Rectal smooth muscle tissue (tissue), 1 donor: ENCODE results near the gene KCNE1.
"Not testable (repeated sequence)": the region's sequence is repeated elsewhere in the genome, so short reads cannot be mapped to it uniquely, and the experiment has no call there.

Source experiments
- H3K27ac ChIP-seq: one replicate; pipeline ENCODE4 v1.7.0; 2013; ENCODE audit warnings: low read depth, low read length, inconsistent platforms
- H3K27me3 ChIP-seq: one replicate; pipeline ENCODE4 v1.7.0; 2013; ENCODE audit warnings: low read length; ENCODE audit not compliant: control insufficient read depth, insufficient read depth
- H3K36me3 ChIP-seq: one replicate; pipeline ENCODE4 v1.7.0; 2013; ENCODE audit warnings: low read length; ENCODE audit not compliant: control insufficient read depth, insufficient read depth
- H3K4me1 ChIP-seq: one replicate; pipeline ENCODE4 v1.7.0; 2013; ENCODE audit warnings: low read length; ENCODE audit not compliant: control insufficient read depth, insufficient read depth
- H3K4me3 ChIP-seq: one replicate; pipeline ENCODE4 v1.7.0; 2013; ENCODE audit warnings: low read length
- H3K9ac ChIP-seq: one replicate; pipeline ENCODE4 v1.7.0; 2013; ENCODE audit warnings: low read length

The KCNE1 gene

DNA sequence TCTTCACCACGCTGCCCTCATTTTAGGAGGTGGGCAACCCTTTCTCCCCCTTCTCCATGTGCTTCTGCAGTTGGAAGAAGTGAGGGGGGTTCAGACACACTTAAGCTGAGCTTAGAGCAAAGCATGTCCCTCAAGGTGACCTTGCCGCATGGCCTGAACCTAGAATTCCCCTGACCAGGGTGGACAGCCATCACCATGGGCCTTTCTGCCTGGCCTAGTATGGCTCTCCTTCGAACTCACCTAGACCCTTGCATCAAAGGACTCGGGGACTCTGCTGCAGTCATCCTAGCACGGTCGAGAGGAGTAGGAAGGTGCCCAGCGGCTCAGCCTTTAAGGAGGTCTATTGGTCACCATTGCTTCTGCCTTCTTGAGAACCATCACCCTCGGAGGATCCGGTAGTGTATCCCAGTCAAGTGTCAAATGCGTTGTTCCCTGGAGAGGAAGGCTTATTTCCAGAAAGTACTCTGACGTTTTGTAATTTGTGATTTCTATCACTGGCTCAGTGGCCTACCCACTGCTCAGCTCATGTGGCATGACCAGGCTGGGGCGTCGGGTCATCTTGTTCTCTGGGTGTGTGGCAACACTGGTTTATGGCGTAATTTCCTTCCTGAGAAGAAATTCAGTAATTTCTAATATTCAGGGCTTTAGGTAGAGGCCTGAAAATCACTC, at the start of gene KCNE1:
KCNE1 (minus strand) TSS at position 424 of the 669 bp plus-strand sequence. CDS start 62,576 bp downstream, outside the sequence.
- no peaks in the 10 kb centered on the region for H3K27me3 ChIP-seq

DNA sequence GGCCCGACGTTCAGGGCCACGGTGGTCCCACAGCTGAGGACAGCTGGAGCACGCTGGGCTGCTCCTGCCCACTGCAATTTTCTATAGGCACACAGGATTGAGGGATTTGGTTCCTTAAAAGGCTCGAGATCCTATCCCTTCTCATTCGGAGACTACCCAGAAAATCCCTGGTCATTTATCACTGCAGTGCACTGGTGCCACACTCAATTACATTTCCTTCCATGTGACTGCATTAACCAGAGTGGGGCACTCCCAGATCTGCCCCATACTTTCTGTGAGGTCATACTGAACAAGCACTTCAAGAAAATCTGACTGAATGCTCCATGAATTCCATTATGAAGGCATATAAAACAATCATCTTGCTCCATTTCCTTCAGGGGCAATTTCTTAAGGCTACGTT, 49.8 kb upstream of the KCNE1 start:
- Histone ChIP-seq H3K4me3 (no peak overlapping the region), H3K27ac (no peak overlapping the region), H3K4me1 (no peaks in the 10 kb centered on the region), H3K9ac (no peak overlapping the region), H3K27me3 (no peaks in the 10 kb centered on the region), H3K36me3 (no peaks in the 10 kb centered on the region)

More for the DNA sequence above, at the start of gene KCNE1:
- no peak within 1 kb of the TSS for H3K4me3 ChIP-seq
- no peak within 1 kb of the TSS for H3K9ac ChIP-seq
- H3K36me3 ChIP-seq = no peaks in the 10 kb centered on the region
- no peak within 1 kb of the TSS for H3K27ac ChIP-seq
- H3K4me1 ChIP-seq = no peaks in the 10 kb centered on the region

DNA sequence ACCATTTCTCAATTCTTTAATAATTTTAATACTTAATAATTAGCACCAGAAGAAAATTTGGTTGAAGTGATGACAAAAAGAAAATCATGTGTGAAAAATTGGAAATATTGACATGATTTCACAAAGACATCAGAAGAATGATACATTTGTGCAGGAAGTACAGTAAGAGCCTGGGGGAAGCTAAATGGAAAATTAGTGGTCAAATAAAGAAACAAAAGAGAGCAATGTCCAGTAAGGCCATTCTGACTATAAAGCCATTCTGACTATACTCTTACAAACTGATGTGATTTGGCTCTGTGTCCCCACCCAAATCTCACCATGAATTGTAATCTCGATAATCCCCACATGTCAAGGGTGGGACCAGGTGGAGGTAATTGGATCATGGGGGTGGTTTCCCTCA, 48.6 kb upstream of the KCNE1 start:
- Histone ChIP-seq H3K4me3 (no peak overlapping the region), H3K36me3 (no peaks in the 10 kb centered on the region), H3K4me1 (no peaks in the 10 kb centered on the region), H3K27me3 (no peaks in the 10 kb centered on the region), H3K27ac (no peak overlapping the region), H3K9ac (no peak overlapping the region)

DNA sequence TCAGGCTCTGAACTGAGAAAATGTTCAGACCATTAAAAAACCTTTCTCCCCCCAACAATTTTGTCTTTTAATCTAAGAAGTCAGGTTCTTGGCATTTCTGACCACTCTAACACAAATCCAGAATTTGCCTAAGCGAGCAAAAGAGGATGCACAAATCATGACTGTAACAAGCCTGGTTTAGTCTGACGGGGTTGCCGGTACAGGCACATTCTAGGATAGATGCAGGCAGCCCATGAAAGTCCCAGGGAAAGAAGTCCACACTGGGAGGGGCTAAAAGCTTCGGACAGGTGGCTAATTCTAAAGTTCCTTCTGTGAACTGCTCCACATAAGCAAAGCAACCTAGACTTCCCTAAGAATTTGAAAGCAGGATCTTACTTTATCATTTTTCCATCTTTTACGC, 48.0 kb upstream of the KCNE1 start:
- Histone ChIP-seq H3K4me1 (no peaks in the 10 kb centered on the region), H3K9ac (no peak overlapping the region), H3K27ac (no peak overlapping the region)

DNA sequence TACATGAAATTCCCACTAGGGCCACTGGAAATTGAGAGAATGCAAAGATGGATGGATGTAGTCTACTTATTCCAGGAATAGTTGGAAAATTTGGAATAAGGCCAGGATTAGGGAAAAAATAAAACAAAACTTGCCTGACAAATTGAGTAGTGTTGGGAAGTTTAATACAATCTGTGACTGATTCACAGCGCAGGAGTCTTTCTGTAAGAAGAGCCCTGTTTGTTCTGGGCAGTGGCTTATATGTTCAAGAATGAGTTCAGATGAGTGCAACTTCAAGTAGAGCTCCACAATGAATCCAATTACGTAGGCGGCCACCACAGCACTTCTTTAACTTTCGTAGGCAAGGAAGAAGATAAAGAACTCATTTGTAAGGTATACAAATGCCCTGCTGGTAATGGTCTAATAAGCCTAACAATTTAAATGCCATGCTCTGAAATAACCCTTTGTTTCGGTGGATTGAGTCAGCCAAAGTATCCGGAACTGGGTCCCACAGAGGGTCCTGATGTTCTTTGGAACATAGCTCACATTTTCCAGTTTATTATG, 47.1 kb upstream of the KCNE1 start:
- Histone ChIP-seq H3K9ac (no peak overlapping the region), H3K4me1 (no peaks in the 10 kb centered on the region), H3K36me3 (no peaks in the 10 kb centered on the region), H3K27ac (peak overlapping the region; percentile 30), H3K27me3 (no peaks in the 10 kb centered on the region), H3K4me3 (no peak overlapping the region)

More for the DNA sequence above, 48.0 kb upstream of the KCNE1 start:
- no peaks in the 10 kb centered on the region for H3K36me3 ChIP-seq
- no peaks in the 10 kb centered on the region for H3K27me3 ChIP-seq
- no peak overlapping the region for H3K4me3 ChIP-seq

DNA sequence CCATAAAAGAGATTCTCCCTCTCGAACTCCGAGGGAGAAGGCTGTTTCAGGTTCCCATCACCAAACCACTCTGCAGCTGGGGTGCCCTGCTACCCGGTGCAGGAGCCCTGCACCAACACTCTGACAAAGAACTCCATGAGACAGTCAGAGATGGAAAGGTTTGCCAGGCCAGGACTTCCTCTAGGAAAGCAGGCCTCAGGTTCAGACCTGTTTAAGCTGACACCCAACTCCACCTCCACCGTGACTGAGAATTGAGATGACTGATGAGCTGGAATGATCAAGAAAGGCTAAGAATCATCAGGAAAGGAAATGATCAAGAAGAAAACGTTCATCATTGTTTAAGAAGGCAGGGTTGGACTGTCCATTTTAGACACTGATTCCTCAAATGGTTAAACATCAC, 46.2 kb upstream of the KCNE1 start:
- Histone ChIP-seq H3K27me3 (no peaks in the 10 kb centered on the region), H3K9ac (no peak overlapping the region), H3K36me3 (no peaks in the 10 kb centered on the region), H3K27ac (no peak overlapping the region), H3K4me1 (no peaks in the 10 kb centered on the region), H3K4me3 (no peak overlapping the region)

DNA sequence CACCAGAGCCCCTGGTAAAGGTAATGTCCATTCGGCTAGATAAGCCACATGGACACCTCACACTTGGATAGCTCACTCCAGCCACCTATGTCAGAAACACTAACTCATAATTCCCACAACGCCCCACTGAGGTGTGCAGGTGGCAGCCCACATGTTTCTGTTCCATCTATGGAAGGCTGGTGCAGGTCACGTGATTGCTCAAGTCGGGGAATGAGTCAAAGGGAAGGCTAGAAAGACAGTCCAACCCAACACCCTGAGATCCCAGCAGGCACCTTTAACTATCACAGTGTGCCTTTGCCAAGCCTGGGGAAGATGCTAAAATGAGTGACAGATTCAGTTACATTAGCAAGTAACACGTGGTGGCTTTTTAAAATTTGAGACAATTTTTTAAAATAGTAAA, 45.3 kb upstream of the KCNE1 start:
- no peaks in the 10 kb centered on the region for H3K36me3 ChIP-seq
- H3K27ac ChIP-seq = no peak overlapping the region
- H3K4me3 ChIP-seq = no peak overlapping the region
- no peaks in the 10 kb centered on the region for H3K4me1 ChIP-seq
- H3K9ac ChIP-seq = no peak overlapping the region
- no peaks in the 10 kb centered on the region for H3K27me3 ChIP-seq

DNA sequence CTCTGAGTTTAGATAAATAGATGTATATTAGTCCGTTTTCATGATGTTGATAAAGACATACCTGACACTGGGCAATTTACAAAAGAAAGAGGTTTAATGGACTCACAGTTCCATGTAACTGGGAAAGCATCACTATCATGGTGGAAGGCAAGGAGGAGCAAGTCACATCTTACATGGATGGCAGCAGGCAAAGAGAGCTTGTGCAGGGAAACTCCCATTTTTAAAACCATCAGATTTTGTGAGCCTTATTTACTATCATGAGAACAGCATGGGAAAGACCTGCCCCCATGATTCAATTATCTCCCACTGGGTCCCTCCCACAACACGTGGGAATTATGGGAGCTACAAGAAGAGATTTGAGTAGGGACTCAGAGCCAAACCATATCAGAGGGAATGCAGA, 42.7 kb upstream of the KCNE1 start:
- H3K36me3 ChIP-seq, H3K4me1 ChIP-seq, H3K4me3 ChIP-seq, H3K27ac ChIP-seq, H3K27me3 ChIP-seq, H3K9ac ChIP-seq: not testable (repeated sequence)

DNA sequence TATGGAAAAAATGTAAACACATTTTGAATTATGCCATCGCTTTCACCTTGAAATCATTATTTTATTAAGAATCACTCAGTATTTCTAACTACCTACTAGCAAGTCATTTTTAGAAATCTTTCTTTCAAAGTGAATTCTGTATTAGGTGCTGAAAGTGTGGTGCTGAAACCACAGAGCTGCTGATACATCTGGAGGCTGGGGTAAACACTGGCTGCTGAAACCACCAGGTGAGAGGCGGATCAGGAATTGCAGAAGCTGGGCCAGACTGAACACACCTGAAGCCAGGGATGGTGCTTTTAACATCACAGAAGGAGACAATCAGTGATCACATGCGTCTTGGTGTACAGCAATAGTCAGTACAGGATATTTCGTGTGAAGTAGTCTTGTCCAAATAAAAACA, 42.2 kb upstream of the KCNE1 start:
- Histone ChIP-seq H3K36me3 (no peaks in the 10 kb centered on the region), H3K27ac (no peak overlapping the region), H3K4me3 (no peak overlapping the region), H3K27me3 (no peaks in the 10 kb centered on the region), H3K4me1 (no peaks in the 10 kb centered on the region), H3K9ac (no peak overlapping the region)

DNA sequence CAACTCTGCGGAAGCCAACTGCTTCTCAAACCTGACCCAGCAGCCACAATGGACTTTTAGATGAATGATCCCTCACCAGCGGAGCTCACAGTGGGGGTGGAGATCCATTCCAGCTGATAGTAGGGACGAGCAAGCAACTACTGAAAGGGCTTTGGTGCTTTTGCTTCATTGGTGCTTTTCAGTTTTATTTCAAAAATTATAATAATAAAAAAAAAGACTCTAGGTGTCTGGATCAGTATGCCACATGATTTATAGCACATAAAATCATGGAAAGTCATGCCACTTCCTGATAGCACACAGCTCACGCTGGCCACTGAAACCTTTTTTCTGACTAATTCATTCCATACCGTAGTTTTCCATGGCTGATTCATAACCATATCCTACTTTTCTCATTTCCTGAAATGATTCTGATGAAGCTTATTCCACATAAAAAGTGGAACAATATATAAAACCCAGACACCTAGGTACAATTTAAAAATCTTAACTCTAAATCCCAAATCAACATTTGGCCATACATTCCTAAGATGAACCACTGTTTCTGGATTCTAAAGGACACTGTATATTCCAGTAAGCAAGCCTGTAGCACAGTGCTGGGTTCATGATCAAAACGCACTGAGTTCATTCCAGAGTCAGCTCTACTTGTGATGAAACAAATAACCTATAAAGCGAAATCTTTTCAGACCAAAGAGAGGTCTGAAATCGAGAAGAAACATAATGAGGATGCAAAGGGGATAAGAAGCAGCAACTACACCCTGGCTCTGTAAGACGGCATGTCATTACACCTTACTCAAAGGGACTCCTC, 41.3 kb upstream of the KCNE1 start:
- Histone ChIP-seq H3K27me3 (no peaks in the 10 kb centered on the region), H3K36me3 (no peaks in the 10 kb centered on the region), H3K4me1 (no peaks in the 10 kb centered on the region), H3K4me3 (no peak overlapping the region), H3K27ac (no peak overlapping the region), H3K9ac (no peak overlapping the region)

DNA sequence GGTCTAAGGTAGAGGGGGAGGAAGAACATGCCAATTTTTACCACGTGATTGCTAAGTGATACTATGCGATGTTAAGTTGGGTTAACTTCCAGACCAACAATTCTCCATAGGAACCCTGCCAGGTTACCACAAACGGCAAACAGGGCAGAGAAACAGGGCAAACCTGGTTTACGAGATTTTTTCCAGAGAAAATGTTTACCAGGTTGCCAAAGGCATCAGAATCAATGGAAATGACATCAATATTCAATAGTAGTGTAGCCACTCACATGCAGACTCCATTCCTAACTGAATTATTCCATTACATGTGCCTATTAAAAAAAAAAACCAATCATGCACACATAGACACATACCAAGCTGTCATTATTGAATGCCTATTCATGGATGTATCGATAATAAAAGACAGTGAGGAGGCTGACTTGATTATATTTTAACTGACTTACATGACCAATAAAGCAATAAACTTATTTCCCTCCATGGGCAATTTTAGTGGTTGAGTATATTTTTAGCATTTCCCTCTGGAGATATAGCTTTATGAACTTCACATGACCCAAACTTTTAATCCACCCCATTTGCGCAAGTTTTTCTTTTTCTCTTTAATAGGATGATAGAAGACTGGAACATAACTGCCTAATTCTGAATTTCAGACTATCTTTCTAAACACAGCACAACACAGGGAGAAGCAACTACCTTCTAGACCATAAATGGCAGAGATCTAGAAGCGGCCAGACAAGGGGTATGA, 40.5 kb upstream of the KCNE1 start:
- Histone ChIP-seq H3K27ac (no peak overlapping the region), H3K4me3 (no peak overlapping the region)

DNA sequence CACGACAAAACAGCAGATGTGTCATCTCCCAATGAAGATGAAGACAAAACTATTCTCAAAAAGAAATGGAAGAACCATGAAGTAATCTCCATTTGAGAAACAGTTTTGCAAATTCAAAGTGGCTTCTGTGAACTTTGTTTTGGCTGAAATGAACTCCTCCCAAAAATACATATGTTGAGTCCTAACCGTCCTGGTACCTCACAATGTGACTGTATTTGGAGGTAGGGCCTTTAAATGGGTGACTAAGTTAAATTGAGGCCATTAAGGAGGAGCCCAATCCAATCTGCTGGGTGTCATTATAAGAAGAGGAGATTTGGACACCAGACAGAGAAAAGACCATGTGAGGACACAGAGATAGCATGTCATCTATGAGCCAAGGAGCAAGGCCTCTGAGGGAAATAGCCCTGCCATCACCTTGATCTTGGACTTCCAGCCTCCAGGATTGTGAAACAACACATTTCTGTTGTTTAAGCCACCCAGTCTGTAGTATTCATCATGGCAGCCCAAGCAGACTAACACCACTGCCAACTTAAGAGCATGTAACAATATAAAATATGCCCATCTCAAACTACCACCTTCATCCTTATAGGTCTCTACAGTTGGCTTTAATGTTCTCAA, 38.3 kb upstream of the KCNE1 start:
- H3K27me3 ChIP-seq = no peaks in the 10 kb centered on the region
- H3K9ac ChIP-seq = no peak overlapping the region
- no peaks in the 10 kb centered on the region for H3K4me1 ChIP-seq
- H3K27ac ChIP-seq = no peak overlapping the region
- H3K4me3 ChIP-seq = no peak overlapping the region
- no peaks in the 10 kb centered on the region for H3K36me3 ChIP-seq

More for the DNA sequence above, 40.5 kb upstream of the KCNE1 start:
- Histone ChIP-seq H3K4me1 (no peaks in the 10 kb centered on the region), H3K27me3 (no peaks in the 10 kb centered on the region), H3K9ac (no peak overlapping the region), H3K36me3 (no peaks in the 10 kb centered on the region)
